GM18870 (cell line): ENCODE data around the gene SLIT1.
"Not testable (repeated sequence)": the region's sequence is repeated elsewhere in the genome, so short reads cannot be mapped to it uniquely, and the experiment has no call there.

Experiments
- ATAC-seq: cut with Tn5 transposase; IDR thresholded peaks from one replicate; pipeline ENCODE4 v1.9.1; 2021; ENCODE audit warnings: moderate library complexity; ENCODE audit not compliant: unreplicated experiment

SLIT1 gene

DNA sequence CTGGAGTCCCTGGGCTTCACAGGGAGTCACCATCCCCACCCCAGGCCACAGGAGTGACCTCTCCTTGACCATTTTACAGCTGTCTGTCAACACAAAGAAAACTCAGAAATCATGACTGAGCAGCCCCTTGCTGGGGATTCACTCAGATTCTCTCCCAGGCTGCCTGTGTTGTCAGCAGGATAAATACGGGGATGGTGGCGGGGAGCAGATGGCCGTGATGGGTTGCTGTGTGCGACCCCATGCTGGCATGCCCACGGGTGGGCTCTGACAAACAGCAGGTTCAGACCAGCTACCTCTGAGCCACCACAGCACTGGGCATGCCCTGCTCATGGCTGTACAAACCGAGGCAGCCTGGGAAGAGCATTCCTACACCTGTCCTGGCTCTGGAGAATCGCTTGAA is 136.1 kb downstream of the SLIT1 start:
- ATAC-seq = no peak

DNA sequence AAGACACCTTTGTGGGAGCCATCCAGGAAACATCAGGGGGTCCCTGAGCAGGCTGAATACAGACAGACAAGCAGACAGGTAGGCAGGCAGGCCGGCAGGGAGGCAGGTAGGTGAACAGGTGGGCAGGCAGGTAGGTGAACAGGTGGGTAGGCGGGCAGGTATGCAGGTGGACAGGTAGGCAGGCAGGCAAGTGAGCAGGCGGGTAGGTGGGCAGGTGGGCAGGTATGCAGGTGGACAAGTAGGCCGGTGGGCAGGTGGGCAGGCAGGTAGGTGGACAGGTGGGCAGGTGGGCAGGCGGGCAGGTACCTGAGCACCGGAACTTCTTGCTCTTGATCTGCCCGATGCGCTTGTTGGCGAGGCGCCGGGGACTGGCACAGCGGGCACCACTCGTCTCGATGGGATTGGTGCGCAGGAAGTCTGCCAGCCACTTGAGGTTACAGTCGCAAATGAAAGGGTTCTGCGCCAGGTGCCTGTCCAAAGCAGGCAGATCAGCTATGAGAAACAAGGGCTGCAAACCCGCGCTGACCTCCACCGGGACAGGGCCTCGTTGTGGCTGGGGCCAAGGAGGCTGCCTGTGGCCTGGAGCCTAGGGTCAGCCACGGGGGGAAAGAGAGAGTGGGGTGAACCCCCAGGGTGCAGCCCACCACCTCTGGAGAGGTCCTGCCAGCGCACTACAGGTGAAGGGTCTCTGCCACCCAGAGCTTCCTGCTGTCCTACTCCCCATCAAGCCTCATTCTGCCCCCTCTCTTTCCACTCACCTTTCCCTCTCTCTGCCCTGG is 136.9 kb downstream of the SLIT1 start:
- ATAC-seq = no peak

- no peak for ATAC-seq
Observed at GRCh38 chr10:97047788-97048187, 138.0 kb downstream of the SLIT1 start.

DNA sequence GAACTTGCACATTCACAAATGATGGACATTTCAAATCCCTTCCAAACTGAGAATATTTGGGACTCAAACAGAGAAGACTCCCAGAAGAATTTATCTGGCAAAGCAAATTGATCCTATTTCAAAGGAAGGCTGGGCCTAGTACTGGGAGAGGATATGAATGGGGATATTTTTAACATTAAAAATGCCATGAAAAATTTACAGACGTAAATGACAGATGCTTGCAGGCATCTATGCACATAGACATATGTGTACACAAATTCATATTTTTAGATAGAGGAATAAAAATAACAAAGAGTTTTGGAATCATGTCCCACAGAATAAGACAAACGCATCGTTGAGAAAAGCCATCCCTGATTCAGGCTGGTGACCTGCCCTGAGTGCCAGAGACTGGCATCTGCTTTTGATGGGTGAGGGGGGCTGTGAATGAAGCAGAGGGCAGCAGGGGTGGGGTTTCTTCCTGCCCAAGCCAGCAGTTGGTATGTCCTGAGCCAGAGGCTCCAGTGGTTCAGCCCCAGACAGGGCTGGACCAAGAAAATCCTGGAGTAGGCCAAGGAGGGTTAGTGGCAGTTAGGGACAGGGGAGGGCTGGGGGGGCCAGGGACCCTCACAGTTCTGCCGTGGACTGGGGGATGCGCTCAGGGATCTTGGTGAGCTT is 138.5 kb downstream of the SLIT1 start:
- no peak for ATAC-seq

GRCh38 chr10:97046456-97047082 is 139.2 kb downstream of the SLIT1 start:
- no peak for ATAC-seq

DNA sequence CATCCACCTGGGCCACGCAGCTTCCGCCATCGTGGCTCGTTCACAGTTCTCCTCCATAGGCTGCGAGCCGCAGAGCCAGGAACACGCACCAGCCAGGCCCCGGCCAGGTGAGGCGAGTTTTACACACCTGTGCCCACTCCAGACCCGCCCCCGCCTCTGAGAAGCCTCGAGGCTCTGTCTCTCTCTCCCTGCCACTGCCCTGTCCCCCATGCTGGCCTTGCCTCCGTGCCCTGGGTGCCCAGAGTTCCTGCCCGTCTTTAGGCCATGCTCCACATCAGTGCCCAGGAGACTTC is 142.2 kb downstream of the SLIT1 start:
- ATAC-seq = no peak

DNA sequence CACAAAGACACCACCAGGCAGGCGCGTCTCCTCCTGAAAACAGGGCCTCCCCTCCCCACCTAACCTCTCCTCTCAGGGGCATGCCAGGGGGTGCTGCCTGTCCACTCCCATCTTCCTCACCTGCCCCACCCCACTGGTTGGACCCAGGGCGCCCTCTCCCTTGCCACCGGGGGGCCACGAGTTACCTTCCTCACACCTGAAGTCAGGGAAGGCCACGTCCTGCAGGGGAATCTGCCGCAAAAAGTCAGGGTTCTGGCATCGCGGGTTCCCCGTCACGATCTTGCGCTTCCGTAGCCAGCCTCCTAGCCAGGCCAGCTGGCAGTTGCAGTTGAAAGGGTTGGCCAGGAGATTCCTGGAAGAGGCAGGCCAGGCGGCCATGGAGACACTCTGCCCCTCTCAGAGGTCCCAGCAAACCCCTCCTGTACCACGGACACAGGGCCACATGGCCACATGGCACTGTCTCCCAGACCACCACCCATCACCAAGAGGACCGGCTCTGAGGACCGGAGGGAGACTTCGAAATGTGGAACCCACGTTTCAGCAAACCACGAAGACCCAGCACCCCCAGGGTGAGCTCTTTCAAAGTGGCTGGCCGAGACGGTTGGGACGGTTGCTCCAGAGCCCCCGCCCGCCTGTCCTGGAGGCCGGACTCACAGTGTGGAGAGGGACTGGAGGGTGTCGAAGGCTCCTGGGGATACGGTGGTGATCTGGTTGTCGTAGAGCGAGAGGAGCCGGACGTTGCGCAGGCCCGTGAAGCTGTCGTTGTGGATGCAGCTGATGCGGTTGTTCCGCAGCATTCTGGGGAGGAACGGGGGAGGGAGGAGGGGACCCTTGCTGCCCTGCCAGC is 142.8 kb downstream of the SLIT1 start:
- no peak for ATAC-seq

DNA sequence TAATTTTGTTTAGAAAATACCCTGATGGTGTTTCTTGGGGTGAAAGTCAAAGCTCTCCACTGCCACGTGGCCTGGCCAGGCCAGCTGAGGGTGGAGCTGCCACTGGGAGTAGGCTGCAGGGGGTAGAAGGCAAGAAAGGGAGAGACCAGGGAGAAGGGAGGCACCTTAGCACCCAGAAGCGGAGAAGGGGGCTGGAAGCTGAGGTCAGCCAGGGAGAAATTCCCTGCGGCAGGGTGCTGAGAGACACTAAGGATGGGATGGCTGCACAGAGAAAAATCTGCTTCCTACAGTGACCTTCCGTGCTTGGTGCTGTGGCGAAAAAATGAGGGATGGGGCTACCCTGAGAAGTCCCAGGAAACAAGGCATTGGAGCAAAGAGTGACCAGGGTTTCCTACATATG is 143.7 kb downstream of the SLIT1 start:
- no peak for ATAC-seq

DNA sequence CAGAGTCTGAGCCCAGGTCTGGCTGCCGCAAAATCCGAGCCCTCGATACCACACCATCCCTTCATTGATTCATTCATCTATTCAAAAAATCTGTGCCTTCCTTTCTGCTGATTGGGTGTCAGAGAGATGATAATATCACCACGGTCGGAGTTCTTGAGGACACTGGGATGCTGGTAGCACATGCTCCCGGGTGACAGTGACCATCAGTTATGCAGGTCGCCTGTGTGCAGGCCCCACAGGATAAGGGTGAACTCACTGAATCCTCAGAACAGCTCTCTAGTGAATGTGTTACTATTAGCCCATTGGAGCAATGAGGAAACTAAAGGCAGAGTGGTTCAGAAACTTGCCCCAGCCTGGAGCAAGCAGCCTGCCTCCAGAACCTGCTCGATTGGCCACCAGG is 145.1 kb downstream of the SLIT1 start:
- no peak for ATAC-seq

- no peak for ATAC-seq
Observed at GRCh38 chr10:97040248-97040584, 145.5 kb downstream of the SLIT1 start.

DNA sequence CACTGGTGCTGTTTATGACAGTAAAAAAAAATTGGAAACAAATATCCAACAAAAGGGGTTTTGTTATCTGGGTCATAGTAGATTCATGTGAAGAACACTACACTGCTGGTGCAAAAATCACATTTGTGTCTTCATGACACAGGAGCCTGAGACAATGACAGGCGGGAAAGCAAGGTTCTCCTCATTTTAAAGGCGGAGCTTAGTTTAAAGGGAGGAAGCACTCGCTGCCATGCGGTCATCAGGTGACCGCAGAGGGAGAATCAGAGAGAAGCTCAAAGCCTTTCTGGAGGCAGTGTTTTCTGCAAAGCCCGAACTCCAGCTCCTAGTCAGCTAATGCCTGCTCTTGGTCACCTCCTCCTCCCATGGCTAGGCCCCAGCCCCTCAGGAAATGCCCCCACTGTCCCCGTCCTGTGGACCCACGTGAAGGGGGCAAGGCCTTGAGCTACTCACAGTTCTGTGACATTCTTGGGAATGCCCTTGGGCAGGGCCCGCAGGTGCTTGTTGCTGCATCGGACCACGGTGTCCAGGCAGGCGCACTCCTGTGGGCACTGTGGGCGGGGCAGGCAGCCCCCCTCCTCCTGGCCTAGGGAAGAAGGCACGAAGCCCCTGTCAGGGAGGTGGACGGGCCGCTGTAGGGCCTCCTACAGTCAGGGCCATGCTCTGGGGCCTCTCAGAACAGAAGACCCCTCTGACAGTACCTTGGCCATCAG is 146.1 kb downstream of the SLIT1 start:
- no peak for ATAC-seq

GRCh38 chr10:97038688-97039087 is 147.1 kb downstream of the SLIT1 start:
- ATAC-seq = no peak

- ATAC-seq = no peak
Observed at GRCh38 chr10:97037365-97038361, 148.1 kb downstream of the SLIT1 start.

GRCh38 chr10:97034958-97035769 is 150.6 kb downstream of the SLIT1 start:
- ATAC-seq = no peak

DNA sequence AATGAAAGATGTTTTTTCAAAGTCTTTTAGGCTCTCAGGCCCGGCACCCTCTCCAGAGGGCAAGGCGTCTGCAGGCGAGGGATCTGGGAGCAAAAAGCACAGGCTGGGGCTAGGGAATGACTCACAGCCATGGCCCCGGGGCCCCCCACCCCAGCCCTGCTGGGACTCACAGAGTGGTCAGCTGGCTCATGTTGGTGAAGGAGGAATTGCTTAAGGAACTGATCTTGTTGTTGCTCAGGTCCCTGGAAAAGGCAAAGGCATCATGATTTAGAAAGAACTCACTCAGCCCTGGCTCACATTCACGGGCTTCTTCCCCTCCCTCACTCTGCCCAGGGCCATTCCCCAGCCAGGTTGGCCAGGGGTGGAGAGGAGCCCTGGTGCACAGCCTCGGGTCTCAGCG is 151.5 kb downstream of the SLIT1 start:
- no peak for ATAC-seq

- ATAC-seq = not testable (repeated sequence)
Observed at GRCh38 chr10:97033841-97034240, 151.9 kb downstream of the SLIT1 start.

GRCh38 chr10:97032624-97033023 is 153.1 kb downstream of the SLIT1 start:
- ATAC-seq = no peak

DNA sequence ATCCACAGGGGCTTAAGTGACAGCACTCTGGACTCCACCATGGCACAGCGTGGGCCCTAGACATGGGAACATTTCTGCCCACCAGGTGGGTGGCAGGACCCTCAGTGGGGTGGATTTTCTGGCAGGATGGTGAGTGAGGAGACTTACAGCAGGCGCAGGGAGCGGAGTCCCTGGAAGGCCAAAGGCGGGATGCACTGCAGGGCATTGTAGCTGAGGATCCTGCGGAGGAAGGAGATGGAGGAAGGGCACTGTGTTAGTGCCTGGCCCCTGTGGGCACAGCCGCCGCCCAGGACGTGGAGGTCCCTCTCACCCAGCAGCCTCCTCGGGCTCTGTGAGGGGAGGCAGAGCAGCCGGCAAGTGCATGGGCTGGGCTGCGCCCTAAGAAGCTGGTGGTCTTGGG is 154.3 kb downstream of the SLIT1 start:
- no peak for ATAC-seq

DNA sequence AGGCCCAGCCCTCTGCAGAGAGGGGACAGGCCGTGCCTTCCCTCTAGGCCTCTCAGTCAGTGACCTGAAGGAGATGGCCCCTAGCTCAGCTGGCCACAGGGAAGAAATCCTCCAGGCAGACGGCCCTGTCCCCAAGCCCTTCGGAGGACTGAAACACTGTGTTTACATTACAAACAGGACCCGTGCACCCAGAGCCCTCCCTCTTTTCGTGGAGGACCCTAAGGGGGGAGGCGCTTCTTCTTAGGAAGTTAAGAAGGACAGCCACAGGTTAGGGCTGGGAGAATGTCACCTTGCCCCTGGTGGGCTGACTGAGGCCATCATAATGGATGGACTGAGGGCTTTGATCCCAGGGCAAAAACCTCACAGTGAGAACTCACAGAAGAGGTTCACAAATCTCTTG is 154.9 kb downstream of the SLIT1 start:
- ATAC-seq = no peak
